HFF-Myc (cell line): ENCODE data around the gene USP2.

Experiments used
- DNase-seq: peaks from one replicate; pipeline ENCODE4 v3.0.0-alpha.2; 2011; ENCODE audit warnings: low read depth; ENCODE audit errors: extremely low read depth
- H3K4me3 ChIP-seq: replicated peaks from 2 replicates; pipeline ENCODE4 v1.5.1; 2011; ENCODE audit warnings: low read depth, mild to moderate bottlenecking, control low read depth, low read length
- CTCF ChIP-seq: IDR thresholded peaks from 2 replicates; pipeline ENCODE4 v1.5.1; 2012; ENCODE audit warnings: mild to moderate bottlenecking, low read depth, low read length, control low read depth; ENCODE audit errors: missing control alignments

The USP2 gene

GRCh38 chr11:119318240-119319135 lies 63.0 kb downstream of the USP2 start:
- TF ChIP-seq CTCF, result no peak
- DNase-seq, result no peak
- H3K4me3 ChIP-seq, result no peak overlapping the region

GRCh38 chr11:119317592-119318239 lies 63.8 kb downstream of the USP2 start:
- TF ChIP-seq CTCF, result no peak
- no peak overlapping the region for H3K4me3 ChIP-seq
- no peak for DNase-seq

- peak within 1 kb of the TSS; percentile 52 for H3K4me3 ChIP-seq
- TF ChIP-seq CTCF, result no peak
- no peak for DNase-seq
Observed at GRCh38 chr11:119316729-119317591, 64.5 kb downstream of the USP2 start, which contains the start of gene MCAM. Gene MCAM (minus strand): TSS chr11:119317130. CDS start chr11:119317101, 29 bp downstream.

GRCh38 chr11:119316016-119316728 lies 65.3 kb downstream of the USP2 start:
- peak overlapping the region; percentile 52 for H3K4me3 ChIP-seq
- no peak for TF ChIP-seq CTCF
- DNase-seq, result no peak

GRCh38 chr11:119315131-119316015 lies 66.1 kb downstream of the USP2 start:
- no peak for TF ChIP-seq CTCF
- peak overlapping the region; percentile 52 for H3K4me3 ChIP-seq
- no peak for DNase-seq
